ENCODE measurements around the gene LAMB4. TPM values are rescaled to one million over a fixed set of nuclear protein-coding genes. Genes with fewer than 3 reads are reported as not detected.

The LAMB4 gene
- total RNA-seq, 4 donors from 2014 or later: 0.60 to 3.0 TPM; not detected in 2

DNA sequence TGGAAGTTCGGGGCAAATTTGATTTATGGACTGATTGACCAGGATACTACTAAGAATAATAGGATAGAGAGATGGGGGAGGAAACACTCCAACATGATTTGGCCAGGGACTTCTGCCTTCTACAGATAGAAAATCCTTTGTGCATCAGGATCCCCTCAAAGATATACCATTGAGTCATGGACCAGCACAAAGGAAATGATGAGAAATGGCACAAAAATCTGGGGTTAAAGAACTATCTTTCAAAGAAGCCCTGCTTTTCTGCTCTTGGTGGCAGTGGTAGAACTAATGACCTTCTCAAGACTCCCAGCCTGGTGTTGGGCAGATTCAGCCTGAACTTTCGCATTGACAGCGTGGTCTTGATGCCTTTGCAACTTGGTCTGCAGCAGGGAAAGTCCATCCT, 99.6 kb downstream of the LAMB4 start:
- TF ChIP-seq, protein P1, sequence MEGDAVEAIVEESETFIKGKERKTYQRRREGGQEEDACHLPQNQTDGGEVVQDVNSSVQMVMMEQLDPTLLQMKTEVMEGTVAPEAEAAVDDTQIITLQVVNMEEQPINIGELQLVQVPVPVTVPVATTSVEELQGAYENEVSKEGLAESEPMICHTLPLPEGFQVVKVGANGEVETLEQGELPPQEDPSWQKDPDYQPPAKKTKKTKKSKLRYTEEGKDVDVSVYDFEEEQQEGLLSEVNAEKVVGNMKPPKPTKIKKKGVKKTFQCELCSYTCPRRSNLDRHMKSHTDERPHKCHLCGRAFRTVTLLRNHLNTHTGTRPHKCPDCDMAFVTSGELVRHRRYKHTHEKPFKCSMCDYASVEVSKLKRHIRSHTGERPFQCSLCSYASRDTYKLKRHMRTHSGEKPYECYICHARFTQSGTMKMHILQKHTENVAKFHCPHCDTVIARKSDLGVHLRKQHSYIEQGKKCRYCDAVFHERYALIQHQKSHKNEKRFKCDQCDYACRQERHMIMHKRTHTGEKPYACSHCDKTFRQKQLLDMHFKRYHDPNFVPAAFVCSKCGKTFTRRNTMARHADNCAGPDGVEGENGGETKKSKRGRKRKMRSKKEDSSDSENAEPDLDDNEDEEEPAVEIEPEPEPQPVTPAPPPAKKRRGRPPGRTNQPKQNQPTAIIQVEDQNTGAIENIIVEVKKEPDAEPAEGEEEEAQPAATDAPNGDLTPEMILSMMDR (IDR thresholded peaks at IDR 0.05): no peak
- ATAC-seq (ENCODE audit: low FRiP score) (no peak), DNase-seq (ENCODE audit: low spot score) (no peak)

- no peak for ATAC-seq (ENCODE audit: low FRiP score)
- TF ChIP-seq, protein P1 (IDR thresholded peaks at IDR 0.05): no peak
- no peak for DNase-seq (ENCODE audit: low spot score)
These were observed 101.1 kb downstream of the LAMB4 start for GRCh38 chr7:108029034-108029433.

- TF ChIP-seq, protein P1 (IDR thresholded peaks at IDR 0.05): no peak
- DNase-seq (ENCODE audit: low spot score): no peak
These were observed 102.0 kb downstream of the LAMB4 start for GRCh38 chr7:108028111-108028510.

DNA sequence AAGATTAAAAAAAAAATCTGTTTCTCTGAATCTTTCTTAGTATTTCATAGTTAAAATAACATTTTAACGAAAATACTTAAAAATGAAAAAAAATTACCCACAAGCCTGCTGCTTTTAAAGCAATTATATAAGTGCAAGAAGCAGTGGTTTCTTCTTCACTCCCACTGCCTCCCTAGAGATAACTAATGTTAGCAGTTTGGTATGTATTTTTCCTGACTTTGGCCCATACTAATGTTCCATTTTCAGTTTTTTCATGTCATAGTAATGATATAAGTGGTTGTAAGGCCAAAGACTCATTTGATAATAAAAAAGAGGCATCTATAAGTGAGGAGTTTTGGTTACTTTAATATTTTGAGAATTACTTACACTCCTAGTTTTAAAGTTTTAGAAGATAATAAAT, 102.9 kb downstream of the LAMB4 start:
- ATAC-seq (ENCODE audit: low FRiP score) (no peak), DNase-seq (ENCODE audit: low spot score) (no peak)
- TF ChIP-seq, protein P1 (IDR thresholded peaks at IDR 0.05): no peak

More at GRCh38 chr7:108028111-108028510, 102.0 kb downstream of the LAMB4 start:
- ATAC-seq (ENCODE audit: low FRiP score): no peak

DNA sequence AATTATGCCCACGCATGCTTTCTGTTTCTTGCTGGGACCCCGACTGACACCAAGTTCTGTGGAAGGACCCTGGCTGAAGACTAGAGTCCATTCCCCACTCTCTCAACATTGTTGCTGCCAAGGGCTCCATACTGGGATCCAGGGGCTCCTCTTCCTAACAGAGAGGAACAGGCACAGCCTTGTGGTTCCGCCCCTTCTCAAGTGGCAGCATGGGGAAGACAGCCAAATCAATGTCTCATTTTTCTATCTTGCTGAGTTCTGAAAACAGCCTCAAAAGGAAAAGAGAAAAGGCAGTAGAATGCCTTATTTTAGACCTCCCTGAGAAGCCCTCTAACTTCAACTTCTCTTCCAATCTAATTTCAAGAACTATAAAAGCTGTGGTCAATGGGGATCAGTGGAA, 103.5 kb downstream of the LAMB4 start:
- no peak for DNase-seq (ENCODE audit: low spot score)
- ATAC-seq (ENCODE audit: low FRiP score): peak; percentile 38
- TF ChIP-seq, protein P1 (IDR thresholded peaks at IDR 0.05): no peak

- TF ChIP-seq, protein P1 (IDR thresholded peaks at IDR 0.05): no peak
- ATAC-seq (ENCODE audit: low FRiP score) (no peak), DNase-seq (ENCODE audit: low spot score) (no peak)
These were observed 104.0 kb downstream of the LAMB4 start for GRCh38 chr7:108026116-108026515.

DNA sequence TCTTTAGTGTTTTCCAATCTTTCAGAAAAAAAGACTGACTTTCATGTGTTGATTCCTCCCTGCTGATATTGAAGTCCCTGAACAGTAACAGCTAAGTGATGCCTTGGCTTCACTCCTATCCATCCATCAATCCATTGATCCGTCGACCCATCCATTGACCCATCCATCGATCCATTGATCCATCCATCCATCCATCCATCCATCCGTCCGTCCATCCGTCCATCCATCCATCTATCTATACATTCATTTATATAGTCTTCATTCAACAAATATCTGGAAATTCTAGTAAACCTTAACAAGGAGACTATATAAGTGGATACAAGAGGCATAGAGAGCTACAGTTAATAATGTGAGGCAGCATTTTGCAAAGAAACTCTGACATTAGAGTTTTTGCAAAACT, 105.6 kb downstream of the LAMB4 start:
- TF ChIP-seq, protein P1 (IDR thresholded peaks at IDR 0.05): no peak
- ATAC-seq (ENCODE audit: low FRiP score) (no peak), DNase-seq (ENCODE audit: low spot score) (no peak)

Measured in omental fat pad (tissue), 4 donors.